ENCODE measurements around the gene PIEZO1.
"Not testable (repeated sequence)": the region's sequence is repeated elsewhere in the genome, so short reads cannot be mapped to it uniquely, and the experiment has no call there.

The PIEZO1 gene

GRCh38 chr16:88687676-88688012 is 97.4 kb downstream of the PIEZO1 start:
- H3K4me3 ChIP-seq (ENCODE audit: low read length): no peak overlapping the region
- no peak for DNase-seq (ENCODE audit: low read depth, low spot score)

- H3K4me3 ChIP-seq (ENCODE audit: low read length): no peak overlapping the region
- no peak for DNase-seq (ENCODE audit: low read depth, low spot score)
Observed at GRCh38 chr16:88687254-88687576, 97.8 kb downstream of the PIEZO1 start.

GRCh38 chr16:88686439-88687253 is 98.4 kb downstream of the PIEZO1 start, which contains the start of gene SNAI3:
Gene SNAI3 (minus strand): TSS chr16:88686507. CDS start chr16:88686406, 101 bp downstream.
- no peak for DNase-seq (ENCODE audit: low read depth, low spot score)
- H3K4me3 ChIP-seq (ENCODE audit: low read length): peak within 1 kb of the TSS; percentile 52

GRCh38 chr16:88686062-88686438 is 99.0 kb downstream of the PIEZO1 start:
- no peak for DNase-seq (ENCODE audit: low read depth, low spot score)
- H3K4me3 ChIP-seq (ENCODE audit: low read length): peak overlapping the region; percentile 52

GRCh38 chr16:88685156-88686061 is 99.6 kb downstream of the PIEZO1 start:
- peak overlapping the region; percentile 52 for H3K4me3 ChIP-seq (ENCODE audit: low read length)
- DNase-seq (ENCODE audit: low read depth, low spot score): no peak

- no peak overlapping the region for H3K4me3 ChIP-seq (ENCODE audit: low read length)
Observed at GRCh38 chr16:88684569-88685155, 100.4 kb downstream of the PIEZO1 start.

GRCh38 chr16:88681709-88682451 is 103.1 kb downstream of the PIEZO1 start:
- DNase-seq (ENCODE audit: low read depth, low spot score): peak; percentile 53
- no peak overlapping the region for H3K4me3 ChIP-seq (ENCODE audit: low read length)

More at GRCh38 chr16:88684569-88685155, 100.4 kb downstream of the PIEZO1 start:
- no peak for DNase-seq (ENCODE audit: low read depth, low spot score)

- DNase-seq (ENCODE audit: low read depth, low spot score): no peak
- no peak overlapping the region for H3K4me3 ChIP-seq (ENCODE audit: low read length)
Observed at GRCh38 chr16:88681084-88681680, 103.8 kb downstream of the PIEZO1 start.

GRCh38 chr16:88680554-88681083 is 104.4 kb downstream of the PIEZO1 start:
- H3K4me3 ChIP-seq (ENCODE audit: low read length): no peak overlapping the region
- no peak for DNase-seq (ENCODE audit: low read depth, low spot score)

GRCh38 chr16:88678224-88678979 is 106.6 kb downstream of the PIEZO1 start:
- no peak for DNase-seq (ENCODE audit: low read depth, low spot score)
- no peak overlapping the region for H3K4me3 ChIP-seq (ENCODE audit: low read length)

- no peak overlapping the region for H3K4me3 ChIP-seq (ENCODE audit: low read length)
- DNase-seq (ENCODE audit: low read depth, low spot score): no peak
Observed at GRCh38 chr16:88677721-88678120, 107.3 kb downstream of the PIEZO1 start.

GRCh38 chr16:88676502-88677242 is 108.3 kb downstream of the PIEZO1 start:
- H3K4me3 ChIP-seq (ENCODE audit: low read length): no peak overlapping the region
- no peak for DNase-seq (ENCODE audit: low read depth, low spot score)

- DNase-seq (ENCODE audit: low read depth, low spot score): no peak
- no peak overlapping the region for H3K4me3 ChIP-seq (ENCODE audit: low read length)
Observed at GRCh38 chr16:88673716-88674379, 111.2 kb downstream of the PIEZO1 start.

GRCh38 chr16:88672776-88673175 is 112.2 kb downstream of the PIEZO1 start:
- DNase-seq (ENCODE audit: low read depth, low spot score): no peak
- H3K4me3 ChIP-seq (ENCODE audit: low read length): no peak overlapping the region

GRCh38 chr16:88671806-88672205 is 113.2 kb downstream of the PIEZO1 start:
- H3K4me3 ChIP-seq (ENCODE audit: low read length): no peak overlapping the region
- no peak for DNase-seq (ENCODE audit: low read depth, low spot score)

GRCh38 chr16:88669980-88670379 is 115.0 kb downstream of the PIEZO1 start:
- no peak for DNase-seq (ENCODE audit: low read depth, low spot score)
- H3K4me3 ChIP-seq (ENCODE audit: low read length): no peak overlapping the region

GRCh38 chr16:88669493-88669892 is 115.5 kb downstream of the PIEZO1 start:
- DNase-seq (ENCODE audit: low read depth, low spot score); H3K4me3 ChIP-seq (ENCODE audit: low read length): not testable (repeated sequence)
